Measurements from ENCODE around the gene PDCD1. TPM values are rescaled to one million over a fixed set of nuclear protein-coding genes. Genes with fewer than 3 reads are reported as not detected.

PDCD1 gene
- total RNA-seq, 3 donors from 2014 or later (not counting 1 experiment from before 2014, with no cell fraction given), result 0.45 TPM; not detected in 2

DNA sequence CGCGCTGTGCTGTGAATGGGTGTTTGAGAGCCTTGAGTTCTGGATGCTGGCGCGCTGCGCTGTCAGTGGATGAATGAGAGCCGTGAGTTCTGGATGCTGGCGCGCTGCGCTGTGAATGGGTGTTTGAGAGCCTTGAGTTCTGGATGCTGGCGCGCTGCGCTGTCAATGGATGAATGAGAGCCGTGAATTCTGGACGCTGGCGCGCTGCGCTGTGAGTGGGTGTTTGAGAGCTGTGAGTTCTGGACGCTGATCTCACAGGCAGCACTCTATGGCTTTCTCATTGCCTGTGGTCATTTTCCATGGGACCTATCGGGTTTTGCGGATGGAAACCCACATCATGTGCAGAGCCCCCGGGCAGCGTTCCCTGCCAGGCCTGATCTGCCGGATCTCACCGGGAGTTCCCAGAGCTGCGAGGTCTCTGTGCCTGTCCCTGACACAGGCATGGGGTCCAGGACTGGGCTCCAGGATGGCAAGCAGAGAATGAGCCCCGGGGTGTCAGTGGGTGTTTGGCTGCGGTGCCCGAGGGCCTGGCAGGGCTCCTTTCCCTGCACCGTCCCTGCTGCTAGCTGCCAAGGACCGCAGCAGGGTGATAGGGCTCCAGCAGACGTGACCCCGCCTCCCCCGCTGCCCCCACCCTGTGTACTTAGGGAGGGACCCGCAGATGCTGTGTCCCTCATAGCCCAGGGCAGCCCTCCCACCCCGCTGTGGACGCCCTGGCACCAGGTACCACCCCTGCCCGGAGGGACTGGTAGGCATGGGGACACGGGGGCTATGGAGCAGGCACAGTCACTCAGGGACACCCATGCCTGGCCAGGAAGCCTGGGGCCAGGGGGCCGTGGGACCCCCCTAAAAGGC is 9.7 kb downstream of the PDCD1 start:
- peaks cover 10 to 12% of the 10 kb centered on the region in 2 donors for H3K27me3 Mint-ChIP-seq (ENCODE audit: low read depth in 2 of 2)
- H3K4me3 ChIP-seq (ENCODE audit: low read length), result no peak overlapping the region
- no peak overlapping the region for H3K4me3 Mint-ChIP-seq
- H3K4me1 ChIP-seq (ENCODE audit: control insufficient read depth, insufficient read depth, low read length), result peaks cover 16% of the 10 kb centered on the region
- 93% methylated on average over 37 of the region's 39 CpGs for WGBS (ENCODE audit: insufficient coverage)
- no peak overlapping the region for H3K27ac ChIP-seq (ENCODE audit: low read length)
- no peaks in the 10 kb centered on the region for H3K9me3 ChIP-seq (ENCODE audit: control insufficient read depth, insufficient read depth, low read length)
- TF ChIP-seq, protein P1, sequence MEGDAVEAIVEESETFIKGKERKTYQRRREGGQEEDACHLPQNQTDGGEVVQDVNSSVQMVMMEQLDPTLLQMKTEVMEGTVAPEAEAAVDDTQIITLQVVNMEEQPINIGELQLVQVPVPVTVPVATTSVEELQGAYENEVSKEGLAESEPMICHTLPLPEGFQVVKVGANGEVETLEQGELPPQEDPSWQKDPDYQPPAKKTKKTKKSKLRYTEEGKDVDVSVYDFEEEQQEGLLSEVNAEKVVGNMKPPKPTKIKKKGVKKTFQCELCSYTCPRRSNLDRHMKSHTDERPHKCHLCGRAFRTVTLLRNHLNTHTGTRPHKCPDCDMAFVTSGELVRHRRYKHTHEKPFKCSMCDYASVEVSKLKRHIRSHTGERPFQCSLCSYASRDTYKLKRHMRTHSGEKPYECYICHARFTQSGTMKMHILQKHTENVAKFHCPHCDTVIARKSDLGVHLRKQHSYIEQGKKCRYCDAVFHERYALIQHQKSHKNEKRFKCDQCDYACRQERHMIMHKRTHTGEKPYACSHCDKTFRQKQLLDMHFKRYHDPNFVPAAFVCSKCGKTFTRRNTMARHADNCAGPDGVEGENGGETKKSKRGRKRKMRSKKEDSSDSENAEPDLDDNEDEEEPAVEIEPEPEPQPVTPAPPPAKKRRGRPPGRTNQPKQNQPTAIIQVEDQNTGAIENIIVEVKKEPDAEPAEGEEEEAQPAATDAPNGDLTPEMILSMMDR (IDR thresholded peaks at IDR 0.05), result no peak
- no peak for ATAC-seq
- no peaks in the 10 kb centered on the region for H3K36me3 Mint-ChIP-seq
- H3K9me3 Mint-ChIP-seq, result no peaks in the 10 kb centered on the region
- H3K4me1 Mint-ChIP-seq, result peaks cover 19 to 20% of the 10 kb centered on the region in 2 donors
- no peaks in the 10 kb centered on the region for H3K27me3 ChIP-seq (ENCODE audit: control insufficient read depth, insufficient read depth, low read length)
- no peaks in the 10 kb centered on the region for H3K36me3 ChIP-seq (ENCODE audit: control insufficient read depth, insufficient read depth, low read length)
- no peak overlapping the region for H3K27ac Mint-ChIP-seq
- intact Hi-C loops (cut with micrococcal nuclease), result no loop called here
- DNase-seq, result no peak

- DNase-seq (no peak), ATAC-seq (no peak)
- peak overlapping the region in 1 of 2 donors; percentile 64 for H3K27ac Mint-ChIP-seq
- Histone ChIP-seq H3K27me3 (ENCODE audit: control insufficient read depth, insufficient read depth, low read length) (no peaks in the 10 kb centered on the region), H3K27ac (ENCODE audit: low read length) (no peak overlapping the region), H3K36me3 (ENCODE audit: control insufficient read depth, insufficient read depth, low read length) (no peaks in the 10 kb centered on the region), H3K4me1 (ENCODE audit: control insufficient read depth, insufficient read depth, low read length) (peaks cover 32% of the 10 kb centered on the region), H3K9me3 (ENCODE audit: control insufficient read depth, insufficient read depth, low read length) (no peaks in the 10 kb centered on the region), H3K4me3 (ENCODE audit: low read length) (no peak overlapping the region)
- peak overlapping the region; percentile 62 for H3K4me3 Mint-ChIP-seq
- intact Hi-C loops (cut with micrococcal nuclease), result no loop called here
- WGBS (ENCODE audit: insufficient coverage), result 91% methylated on average over 22 of the region's 22 CpGs
- peaks cover 36% of the 10 kb centered on the region in 2 donors for H3K4me1 Mint-ChIP-seq
- H3K9me3 Mint-ChIP-seq, result no peaks in the 10 kb centered on the region
- H3K36me3 Mint-ChIP-seq, result no peaks in the 10 kb centered on the region
- peaks cover 10 to 16% of the 10 kb centered on the region in 2 donors for H3K27me3 Mint-ChIP-seq (ENCODE audit: low read depth in 2 of 2)
- TF ChIP-seq, protein P1 (IDR thresholded peaks at IDR 0.05), result no peak
These were observed 12.3 kb downstream of the PDCD1 start for GRCh38 chr2:241846406-241846805.

DNA sequence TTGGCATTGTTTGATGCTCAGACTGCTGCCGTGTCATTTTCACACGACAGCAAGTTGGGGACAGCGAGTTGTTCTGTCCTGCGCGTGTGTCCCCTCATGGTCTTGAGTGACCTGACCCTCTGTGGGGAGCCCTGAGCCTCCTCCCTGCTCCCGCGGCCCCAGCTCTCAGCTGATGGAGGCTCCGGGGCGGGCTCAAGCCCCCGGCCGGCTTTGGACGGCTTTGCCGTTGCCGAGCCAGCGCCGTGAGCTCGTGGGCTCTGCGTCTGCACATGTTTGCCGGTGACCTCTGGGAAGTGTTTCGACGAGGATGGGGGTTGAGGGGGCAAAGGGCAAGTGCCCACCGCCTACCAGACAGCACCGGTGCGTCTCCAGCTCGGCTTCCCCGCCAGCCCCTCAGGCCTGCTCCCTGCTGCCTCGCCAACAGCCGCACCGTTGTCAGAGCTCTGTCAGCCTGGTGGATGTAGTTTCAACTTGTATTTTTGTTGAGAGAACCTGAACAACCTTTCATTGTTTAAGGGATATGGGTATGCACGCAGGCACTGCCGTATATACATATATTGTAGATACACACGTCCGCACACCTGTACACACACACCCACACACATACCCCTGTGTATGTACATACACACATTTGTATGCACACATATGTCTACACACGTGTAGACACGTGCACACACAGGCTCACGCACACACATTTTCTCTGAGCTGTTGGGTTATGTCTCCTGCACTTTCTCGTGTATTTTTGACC is 13.7 kb downstream of the PDCD1 start:
- Histone ChIP-seq H3K4me1 (ENCODE audit: control insufficient read depth, insufficient read depth, low read length) (peaks cover 35% of the 10 kb centered on the region), H3K9me3 (ENCODE audit: control insufficient read depth, insufficient read depth, low read length) (no peaks in the 10 kb centered on the region), H3K27me3 (ENCODE audit: control insufficient read depth, insufficient read depth, low read length) (no peaks in the 10 kb centered on the region), H3K4me3 (ENCODE audit: low read length) (no peak overlapping the region), H3K36me3 (ENCODE audit: control insufficient read depth, insufficient read depth, low read length) (no peaks in the 10 kb centered on the region), H3K27ac (ENCODE audit: low read length) (no peak overlapping the region)
- WGBS (ENCODE audit: insufficient coverage), result 92% methylated on average over 37 of the region's 37 CpGs
- Mint-ChIP-seq H3K4me3 (peak overlapping the region; percentile 82), H3K27ac (peak overlapping the region; percentile 64 to 71), H3K9me3 (no peaks in the 10 kb centered on the region), H3K27me3 (ENCODE audit: low read depth in 2 of 2) (peaks cover 10 to 14% of the 10 kb centered on the region in 2 donors), H3K36me3 (no peaks in the 10 kb centered on the region), H3K4me1 (peaks cover 45% of the 10 kb centered on the region in 2 donors)
- DNase-seq, result no peak
- no peak for ATAC-seq
- intact Hi-C loops (cut with micrococcal nuclease), result loop anchor here (2.0 kb wide), 1 partner anchor 24 kb away; the partner anchor contains the start of gene RTP5
- TF ChIP-seq, protein P1 (IDR thresholded peaks at IDR 0.05), result no peak
